HEK293 (cell line): ENCODE data around the gene IL36B.

Experiments
- CTCF ChIA-PET: fragments of 350-600 bp; formaldehyde crosslinking; extraction: SDS; loops from one replicate; lab custom pipeline; 2021; ENCODE audit warnings: antibody characterized with exemption; lab: Yijun Ruan, JAX
- POLR2A ChIA-PET: fragments of 300-600 bp; formaldehyde crosslinking; extraction: SDS; loops from one replicate; lab custom pipeline; 2020; ENCODE audit warnings: antibody characterized with exemption, inconsistent platforms; lab: Yijun Ruan, JAX
- H3K27ac ChIP-seq: fragments of 200-500 bp; sonication (Bioruptor generic); 2 replicates; pipeline ENCODE4 v1.5.1; 2014; ENCODE audit warnings: low read depth, low read length, control low read depth, inconsistent platforms; ENCODE audit errors: extremely low read depth
- H3K36me3 ChIP-seq, 2 experiments: fragments of 200-500 bp in 1 of 2; sonication (Bioruptor generic) in 1 of 2; 1 replicate in 1 of 2; 2 replicates in 1 of 2; pipeline ENCODE4 v1.5.1; 2014 to 2017; ENCODE audit warnings: inconsistent platforms in 2 of 2, low read length in 2 of 2; ENCODE audit not compliant: control insufficient read depth in 2 of 2, insufficient read depth in 1 of 2
- H3K4me1 ChIP-seq: fragments of 200-500 bp; sonication (Bioruptor generic); 2 replicates; pipeline ENCODE4 v1.5.1; 2014; ENCODE audit warnings: mild to moderate bottlenecking, low read length, inconsistent platforms; ENCODE audit not compliant: control insufficient read depth, insufficient read depth
- H3K4me3 ChIP-seq: 2 replicates; pipeline ENCODE4 v1.5.1; 2011; ENCODE audit warnings: low read depth, mild to moderate bottlenecking, control low read depth, low read length, moderate library complexity
- H3K9me3 ChIP-seq: fragments of 200-500 bp; sonication (Bioruptor generic); 2 replicates; pipeline ENCODE4 v1.5.1; 2014; ENCODE audit warnings: low read depth, low read length, inconsistent platforms; ENCODE audit not compliant: control insufficient read depth, insufficient read depth
- GLIS1 ChIP-seq: fragments of 450-650 bp; formaldehyde crosslinking; IDR thresholded peaks from 2 replicates; pipeline ENCODE4 v1.5.1; 2016; ENCODE audit warnings: missing biosample characterization, missing genetic modification characterization
- KLF16 ChIP-seq: fragments of 450-650 bp; formaldehyde crosslinking; IDR thresholded peaks from 2 replicates; pipeline ENCODE4 v1.5.1; 2017; ENCODE audit warnings: missing biosample characterization, missing genetic modification characterization
- REPIN1 ChIP-seq: fragments of 450-650 bp; formaldehyde crosslinking; IDR thresholded peaks from 2 replicates; pipeline ENCODE4 v1.5.1; 2017; ENCODE audit warnings: missing biosample characterization, missing genetic modification characterization, low read depth
- ZBTB26 ChIP-seq: fragments of 450-650 bp; formaldehyde crosslinking; optimal IDR thresholded peaks from 2 replicates; pipeline ENCODE3; 2016; ENCODE audit warnings: missing biosample characterization, mild to moderate bottlenecking, missing genetic modification characterization
- ZFP3 ChIP-seq: fragments of 450-650 bp; formaldehyde crosslinking; IDR thresholded peaks from 2 replicates; pipeline ENCODE4 v1.5.1; 2016; ENCODE audit warnings: low read depth, missing biosample characterization, missing genetic modification characterization
- ZFP37 ChIP-seq: fragments of 450-650 bp; formaldehyde crosslinking; IDR thresholded peaks from 2 replicates; pipeline ENCODE4 v1.5.1; 2016; ENCODE audit warnings: missing biosample characterization, missing genetic modification characterization
- ZNF132 ChIP-seq: fragments of 450-650 bp; formaldehyde crosslinking; IDR thresholded peaks from 2 replicates; pipeline ENCODE4 v1.5.1; 2017; ENCODE audit warnings: missing biosample characterization, missing genetic modification characterization, borderline replicate concordance
- ZNF157 ChIP-seq: fragments of 450-650 bp; formaldehyde crosslinking; IDR thresholded peaks from 2 replicates; pipeline ENCODE4 v1.5.1; 2016; ENCODE audit warnings: missing biosample characterization, missing genetic modification characterization
- ZNF2 ChIP-seq: fragments of 450-650 bp; formaldehyde crosslinking; IDR thresholded peaks from 2 replicates; pipeline ENCODE4 v1.5.1; 2016; ENCODE audit warnings: missing biosample characterization, missing genetic modification characterization
- ZNF223 ChIP-seq: fragments of 450-650 bp; formaldehyde crosslinking; IDR thresholded peaks from 2 replicates; pipeline ENCODE4 v1.5.1; 2016; ENCODE audit warnings: missing biosample characterization, missing genetic modification characterization
- ZNF274 ChIP-seq, 2 experiments: fragments of 200-500 bp in 1 of 2; fragments of 450-650 bp in 1 of 2; sonication (Bioruptor generic) in 1 of 2; formaldehyde crosslinking in 1 of 2; IDR thresholded peaks; 2 replicates each; pipeline versions ENCODE4 v1.5.1 to v1.6.1; 2014 to 2016; ENCODE audit warnings: borderline replicate concordance in 1 of 2, inconsistent platforms in 1 of 2, low read length in 1 of 2, missing biosample characterization in 1 of 2, missing genetic modification characterization in 1 of 2
- ZNF280D ChIP-seq: fragments of 450-650 bp; formaldehyde crosslinking; IDR thresholded peaks from 2 replicates; pipeline ENCODE4 v1.5.1; 2016; ENCODE audit warnings: missing biosample characterization, missing genetic modification characterization
- ZNF335 ChIP-seq: fragments of 450-650 bp; formaldehyde crosslinking; conservative IDR thresholded peaks from 2 replicates; pipeline ENCODE4 v1.5.1; 2016; ENCODE audit warnings: missing biosample characterization, missing genetic modification characterization
- ZNF362 ChIP-seq: fragments of 450-650 bp; formaldehyde crosslinking; IDR thresholded peaks from 2 replicates; pipeline ENCODE4 v1.5.1; 2016; ENCODE audit warnings: missing biosample characterization, missing genetic modification characterization
- ZNF560 ChIP-seq: fragments of 450-650 bp; formaldehyde crosslinking; IDR thresholded peaks from 2 replicates; pipeline ENCODE4 v1.5.1; 2017; ENCODE audit warnings: missing biosample characterization, missing genetic modification characterization, borderline replicate concordance
- ZNF747 ChIP-seq: fragments of 450-650 bp; formaldehyde crosslinking; IDR thresholded peaks from 2 replicates; pipeline ENCODE4 v1.5.1; 2016; ENCODE audit warnings: missing biosample characterization, missing genetic modification characterization
- ZSCAN23 ChIP-seq: fragments of 450-650 bp; formaldehyde crosslinking; IDR thresholded peaks from 2 replicates; pipeline ENCODE4 v1.5.1; 2016; ENCODE audit warnings: missing biosample characterization, missing genetic modification characterization
- ZSCAN4 ChIP-seq: fragments of 450-650 bp; formaldehyde crosslinking; IDR thresholded peaks from 2 replicates; pipeline ENCODE4 v1.5.1; 2017; ENCODE audit warnings: missing biosample characterization, missing genetic modification characterization

Gene IL36B

GRCh38 chr2:113064281-113064680 is 11.6 kb upstream of the IL36B start:
- no peak overlapping the region for H3K4me3 ChIP-seq
- H3K9me3 ChIP-seq = no peaks in the 10 kb centered on the region
- H3K27ac ChIP-seq = no peak overlapping the region
- TF ChIP-seq ZNF132 (tag by site-specific recombination) = no peak
- no peak for TF ChIP-seq ZNF560 (tag by site-specific recombination)
- TF ChIP-seq ZBTB26 (tag by site-specific recombination) = no peak
- TF ChIP-seq ZNF2 = no peak
- TF ChIP-seq REPIN1 (tag by site-specific recombination) = no peak
- TF ChIP-seq ZNF157 (tag by site-specific recombination) = no peak
- no peak for TF ChIP-seq ZSCAN23 (tag by site-specific recombination)
- TF ChIP-seq KLF16 (tag by site-specific recombination) = no peak
- TF ChIP-seq ZFP37 = no peak
- TF ChIP-seq ZNF274 (IDR thresholded peaks at IDR 0.05; ENCODE audit: low read length) = no peak
- TF ChIP-seq ZNF274 (tag by site-specific recombination; IDR thresholded peaks at IDR 0.05; ENCODE audit: borderline replicate concordance) = no peak
- TF ChIP-seq ZNF335 (tag by site-specific recombination) = no peak
- TF ChIP-seq GLIS1 (tag by site-specific recombination) = no peak
- TF ChIP-seq ZFP3 (tag by site-specific recombination) = no peak
- no peak for TF ChIP-seq ZNF280D (tag by site-specific recombination)
- no peak for TF ChIP-seq ZSCAN4
- TF ChIP-seq ZNF223 = no peak
- no peak for TF ChIP-seq ZNF747 (tag by site-specific recombination)
- no peak for TF ChIP-seq ZNF362 (tag by site-specific recombination)
- TF ChIP-seq, all 188 proteins: peak for 0
- Histone ChIP-seq H3K4me1 (no peaks in the 10 kb centered on the region), H3K36me3 (no peaks in the 10 kb centered on the region)
- ChIA-PET POLR2A (no interaction called here), CTCF (interaction anchor here (0.8 to 1.3 kb wide), 2 partner anchors 16 to 134 kb away, joined by 4 to 7 read pairs; no protein-coding TSS in a partner anchor)
